WTC11 (cell line): ENCODE results near the gene KRT1.

Experiments
- CREB1 ChIP-seq: sonication (generic); formaldehyde crosslinking; IDR thresholded peaks from 2 replicates; pipeline ENCODE4 v1.8.0; 2023; ENCODE audit warnings: mild to moderate bottlenecking, missing genetic modification reagents
- ESRRA ChIP-seq: sonication (generic); formaldehyde crosslinking; IDR thresholded peaks from 2 replicates; pipeline ENCODE4 v1.8.1; 2022; ENCODE audit warnings: mild to moderate bottlenecking, missing genetic modification reagents, borderline replicate concordance
- FOXP1 ChIP-seq: sonication (generic); formaldehyde crosslinking; IDR thresholded peaks from 2 replicates; pipeline ENCODE4 v1.8.0; 2022; ENCODE audit warnings: missing genetic modification reagents, mild to moderate bottlenecking, moderate library complexity, borderline replicate concordance
- ZNF423 ChIP-seq: fragments of 250-450 bp; sonication (Bioruptor Pico); IDR thresholded peaks from 2 replicates; pipeline ENCODE4 v2.1.2; 2022; ENCODE audit warnings: mild to moderate bottlenecking, moderate library complexity
- TF ChIP-seq, protein P1 (sequence below): fragments of 200-600 bp; IDR thresholded peaks from 2 replicates; pipeline ENCODE4 v1.8.0; 2022; ENCODE audit warnings: antibody characterized with exemption
- TF ChIP-seq, protein P2 (sequence below): sonication (generic); formaldehyde crosslinking; IDR thresholded peaks from 2 replicates; pipeline ENCODE4 v1.8.0; 2022; ENCODE audit warnings: mild to moderate bottlenecking, missing genetic modification reagents
- TF ChIP-seq, protein P3 (sequence below): sonication (generic); formaldehyde crosslinking; IDR thresholded peaks from 2 replicates; pipeline ENCODE4 v1.8.0; 2022; ENCODE audit warnings: missing genetic modification reagents

DNA sequence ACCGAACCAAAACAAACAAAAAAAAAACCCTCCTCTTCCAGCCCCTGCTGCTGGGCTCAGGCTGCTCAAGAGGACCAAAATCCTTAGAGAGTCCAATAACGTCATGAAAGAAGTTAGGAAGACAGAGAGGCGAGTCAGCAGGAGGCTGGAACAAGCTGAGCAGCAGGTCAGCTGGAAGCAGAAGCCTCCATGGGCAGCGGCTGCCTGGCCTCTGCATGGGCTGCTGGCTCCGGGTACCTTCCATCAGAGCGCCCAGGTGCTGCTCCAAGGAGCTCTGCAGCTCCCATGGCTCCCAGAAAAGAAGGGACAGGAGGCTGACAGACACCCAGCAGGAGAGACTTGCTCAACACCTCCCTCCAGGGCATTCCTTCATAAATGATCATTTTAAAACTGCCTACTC, 25.0 kb downstream of the KRT1 start:
- TF ChIP-seq, protein P1, sequence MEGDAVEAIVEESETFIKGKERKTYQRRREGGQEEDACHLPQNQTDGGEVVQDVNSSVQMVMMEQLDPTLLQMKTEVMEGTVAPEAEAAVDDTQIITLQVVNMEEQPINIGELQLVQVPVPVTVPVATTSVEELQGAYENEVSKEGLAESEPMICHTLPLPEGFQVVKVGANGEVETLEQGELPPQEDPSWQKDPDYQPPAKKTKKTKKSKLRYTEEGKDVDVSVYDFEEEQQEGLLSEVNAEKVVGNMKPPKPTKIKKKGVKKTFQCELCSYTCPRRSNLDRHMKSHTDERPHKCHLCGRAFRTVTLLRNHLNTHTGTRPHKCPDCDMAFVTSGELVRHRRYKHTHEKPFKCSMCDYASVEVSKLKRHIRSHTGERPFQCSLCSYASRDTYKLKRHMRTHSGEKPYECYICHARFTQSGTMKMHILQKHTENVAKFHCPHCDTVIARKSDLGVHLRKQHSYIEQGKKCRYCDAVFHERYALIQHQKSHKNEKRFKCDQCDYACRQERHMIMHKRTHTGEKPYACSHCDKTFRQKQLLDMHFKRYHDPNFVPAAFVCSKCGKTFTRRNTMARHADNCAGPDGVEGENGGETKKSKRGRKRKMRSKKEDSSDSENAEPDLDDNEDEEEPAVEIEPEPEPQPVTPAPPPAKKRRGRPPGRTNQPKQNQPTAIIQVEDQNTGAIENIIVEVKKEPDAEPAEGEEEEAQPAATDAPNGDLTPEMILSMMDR = no peak
- TF ChIP-seq ESRRA (CRISPR knock-in tag) (no peak), CREB1 (no peak), FOXP1 (CRISPR knock-in tag) (no peak), ZNF423 (no peak)
- TF ChIP-seq, protein P2, sequence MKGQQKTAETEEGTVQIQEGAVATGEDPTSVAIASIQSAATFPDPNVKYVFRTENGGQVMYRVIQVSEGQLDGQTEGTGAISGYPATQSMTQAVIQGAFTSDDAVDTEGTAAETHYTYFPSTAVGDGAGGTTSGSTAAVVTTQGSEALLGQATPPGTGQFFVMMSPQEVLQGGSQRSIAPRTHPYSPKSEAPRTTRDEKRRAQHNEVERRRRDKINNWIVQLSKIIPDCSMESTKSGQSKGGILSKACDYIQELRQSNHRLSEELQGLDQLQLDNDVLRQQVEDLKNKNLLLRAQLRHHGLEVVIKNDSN (CRISPR knock-in tag) = no peak
- TF ChIP-seq, protein P3, sequence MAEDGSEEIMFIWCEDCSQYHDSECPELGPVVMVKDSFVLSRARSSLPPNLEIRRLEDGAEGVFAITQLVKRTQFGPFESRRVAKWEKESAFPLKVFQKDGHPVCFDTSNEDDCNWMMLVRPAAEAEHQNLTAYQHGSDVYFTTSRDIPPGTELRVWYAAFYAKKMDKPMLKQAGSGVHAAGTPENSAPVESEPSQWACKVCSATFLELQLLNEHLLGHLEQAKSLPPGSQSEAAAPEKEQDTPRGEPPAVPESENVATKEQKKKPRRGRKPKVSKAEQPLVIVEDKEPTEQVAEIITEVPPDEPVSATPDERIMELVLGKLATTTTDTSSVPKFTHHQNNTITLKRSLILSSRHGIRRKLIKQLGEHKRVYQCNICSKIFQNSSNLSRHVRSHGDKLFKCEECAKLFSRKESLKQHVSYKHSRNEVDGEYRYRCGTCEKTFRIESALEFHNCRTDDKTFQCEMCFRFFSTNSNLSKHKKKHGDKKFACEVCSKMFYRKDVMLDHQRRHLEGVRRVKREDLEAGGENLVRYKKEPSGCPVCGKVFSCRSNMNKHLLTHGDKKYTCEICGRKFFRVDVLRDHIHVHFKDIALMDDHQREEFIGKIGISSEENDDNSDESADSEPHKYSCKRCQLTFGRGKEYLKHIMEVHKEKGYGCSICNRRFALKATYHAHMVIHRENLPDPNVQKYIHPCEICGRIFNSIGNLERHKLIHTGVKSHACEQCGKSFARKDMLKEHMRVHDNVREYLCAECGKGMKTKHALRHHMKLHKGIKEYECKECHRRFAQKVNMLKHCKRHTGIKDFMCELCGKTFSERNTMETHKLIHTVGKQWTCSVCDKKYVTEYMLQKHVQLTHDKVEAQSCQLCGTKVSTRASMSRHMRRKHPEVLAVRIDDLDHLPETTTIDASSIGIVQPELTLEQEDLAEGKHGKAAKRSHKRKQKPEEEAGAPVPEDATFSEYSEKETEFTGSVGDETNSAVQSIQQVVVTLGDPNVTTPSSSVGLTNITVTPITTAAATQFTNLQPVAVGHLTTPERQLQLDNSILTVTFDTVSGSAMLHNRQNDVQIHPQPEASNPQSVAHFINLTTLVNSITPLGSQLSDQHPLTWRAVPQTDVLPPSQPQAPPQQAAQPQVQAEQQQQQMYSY (CRISPR knock-in tag) = no peak
